ES-I3 (cell line): ENCODE results near the gene LRIT2.
A peak's percentile ranks its signal among the peaks of the same experiment; 100 is the strongest.
"Not testable (repeated sequence)": the region's sequence is repeated elsewhere in the genome, so short reads cannot be mapped to it uniquely, and the experiment has no call there.

Experiments used
- H3K36me3 ChIP-seq: 2 replicates; pipeline ENCODE4 v1.6.1; 2013; ENCODE audit warnings: mild to moderate bottlenecking, low read length, control low read depth, moderate library complexity; ENCODE audit not compliant: insufficient read depth
- H3K4me1 ChIP-seq: 2 replicates; pipeline ENCODE4 v1.6.1; 2013; ENCODE audit warnings: mild to moderate bottlenecking, control low read depth, low read length; ENCODE audit not compliant: insufficient read depth
- H3K9ac ChIP-seq: 2 replicates; pipeline ENCODE4 v1.6.1; 2013; ENCODE audit warnings: low read depth, mild to moderate bottlenecking, low read length, moderate library complexity
- H3K9me3 ChIP-seq: 2 replicates; pipeline ENCODE4 v1.6.1; 2013; ENCODE audit warnings: mild to moderate bottlenecking, low read length, moderate library complexity; ENCODE audit not compliant: control insufficient read depth, insufficient read depth

LRIT2 gene

DNA sequence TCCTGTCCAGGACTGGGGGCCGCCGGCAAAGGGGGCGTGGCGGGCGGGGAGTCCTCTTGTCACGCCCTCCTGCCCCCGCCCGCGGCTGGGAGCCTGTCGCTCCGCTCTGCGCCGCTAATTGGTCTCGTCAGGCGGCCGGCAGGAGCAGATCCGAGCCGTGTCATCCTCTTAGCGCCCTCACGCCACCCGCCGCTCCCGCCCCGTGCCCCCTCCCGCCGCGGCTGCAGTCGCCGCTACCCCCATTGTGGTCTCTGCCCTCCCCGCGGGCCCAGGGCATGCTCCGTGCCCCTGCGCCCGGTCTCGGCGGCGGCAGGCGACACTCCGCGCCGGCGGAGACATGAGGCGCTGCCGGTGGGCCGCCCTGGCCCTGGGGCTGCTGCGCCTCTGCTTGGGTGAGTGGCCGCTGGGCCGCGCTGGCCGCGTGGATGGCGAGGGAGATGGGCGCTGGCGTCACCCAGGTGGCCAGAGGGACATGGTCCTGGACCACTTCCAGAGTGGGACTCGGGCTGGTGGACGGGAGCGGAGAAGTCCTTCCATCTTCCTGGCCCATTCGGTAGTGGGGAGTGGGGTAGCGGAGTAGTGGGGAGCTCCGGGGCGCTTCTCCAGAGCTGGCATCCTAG, 30.8 kb downstream of the LRIT2 start, which contains the start of gene CDHR1:
TSS of gene CDHR1 (plus strand) at position 114 of the 620 bp plus-strand sequence. CDS start at position 338, 224 bp downstream.
- H3K9me3 ChIP-seq = no peaks in the 10 kb centered on the region
- no peaks in the 10 kb centered on the region for H3K4me1 ChIP-seq
- peak within 1 kb of the TSS; percentile 62 for H3K9ac ChIP-seq
- no peaks in the 10 kb centered on the region for H3K36me3 ChIP-seq

DNA sequence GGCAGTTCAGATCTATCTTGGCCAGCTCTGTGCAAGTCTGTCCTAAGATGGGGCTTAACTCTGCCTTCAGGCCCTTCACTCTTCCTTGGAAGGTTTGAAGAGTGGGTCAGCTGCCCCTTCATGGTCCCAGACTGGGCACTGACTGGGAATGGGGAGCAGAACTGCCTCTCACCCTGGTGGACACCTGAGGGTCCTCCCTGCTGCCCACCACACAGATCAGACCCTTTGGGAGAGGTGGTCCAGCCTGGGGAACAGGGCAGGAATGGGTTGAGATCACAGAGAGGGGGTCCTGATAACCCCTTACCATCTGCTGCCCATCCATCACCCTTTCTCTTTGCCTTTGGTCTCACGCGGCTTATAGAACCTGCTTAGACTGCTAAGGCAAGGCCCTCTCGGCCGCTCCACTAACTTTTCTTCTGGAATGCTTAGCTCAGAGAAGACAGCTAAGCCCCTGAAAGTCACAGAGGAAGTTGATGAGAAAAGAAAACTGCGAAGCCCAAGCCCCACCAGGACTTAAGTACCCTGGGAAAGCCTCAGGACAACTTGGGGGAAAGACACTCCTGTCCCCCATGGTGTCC, 31.4 kb downstream of the LRIT2 start:
- Histone ChIP-seq H3K9ac (peak overlapping the region; percentile 62), H3K9me3 (no peaks in the 10 kb centered on the region), H3K4me1 (no peaks in the 10 kb centered on the region), H3K36me3 (no peaks in the 10 kb centered on the region)

DNA sequence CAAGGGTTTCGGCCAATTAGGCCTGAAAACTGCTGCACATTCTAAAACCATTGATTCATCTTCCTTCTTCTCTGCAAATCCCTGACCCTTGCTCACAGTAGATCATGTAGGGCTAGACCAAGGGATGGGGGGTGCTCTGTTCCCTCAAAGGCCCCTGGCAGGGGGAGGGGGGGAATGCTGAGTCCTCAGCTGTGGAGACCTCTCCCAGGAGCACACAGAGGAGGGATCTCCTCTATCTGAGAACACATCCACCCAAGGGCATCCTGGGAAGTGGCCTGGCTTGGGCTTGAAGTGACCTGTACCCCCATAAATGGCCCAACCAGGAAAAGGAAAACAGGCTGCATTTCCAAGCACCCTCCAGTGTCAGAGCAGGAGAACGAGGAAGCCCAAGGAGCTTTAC, 32.0 kb downstream of the LRIT2 start:
- Histone ChIP-seq H3K9ac (no peak overlapping the region), H3K4me1 (no peaks in the 10 kb centered on the region), H3K36me3 (no peaks in the 10 kb centered on the region), H3K9me3 (no peaks in the 10 kb centered on the region)

DNA sequence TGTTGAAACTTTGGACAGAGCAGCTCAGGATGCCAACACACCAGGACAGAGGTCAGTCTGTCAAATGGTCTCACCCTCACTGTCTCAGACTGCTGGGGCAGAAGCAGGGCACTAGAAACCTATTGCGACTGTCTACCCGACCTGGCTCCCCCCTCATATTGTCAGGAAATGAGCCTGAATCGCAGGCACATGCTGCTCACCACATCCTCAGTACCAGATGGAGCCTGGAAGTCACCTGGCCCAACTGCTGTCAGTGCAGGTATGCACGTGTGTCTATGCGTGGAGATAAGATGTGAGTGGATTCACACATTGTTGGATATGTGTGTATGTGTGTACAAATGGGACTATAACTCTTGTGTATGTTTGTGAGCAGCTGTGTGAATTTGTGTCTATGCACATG, 34.2 kb downstream of the LRIT2 start:
- H3K9me3 ChIP-seq = no peaks in the 10 kb centered on the region
- no peaks in the 10 kb centered on the region for H3K4me1 ChIP-seq
- H3K9ac ChIP-seq = no peak overlapping the region
- H3K36me3 ChIP-seq = no peaks in the 10 kb centered on the region

DNA sequence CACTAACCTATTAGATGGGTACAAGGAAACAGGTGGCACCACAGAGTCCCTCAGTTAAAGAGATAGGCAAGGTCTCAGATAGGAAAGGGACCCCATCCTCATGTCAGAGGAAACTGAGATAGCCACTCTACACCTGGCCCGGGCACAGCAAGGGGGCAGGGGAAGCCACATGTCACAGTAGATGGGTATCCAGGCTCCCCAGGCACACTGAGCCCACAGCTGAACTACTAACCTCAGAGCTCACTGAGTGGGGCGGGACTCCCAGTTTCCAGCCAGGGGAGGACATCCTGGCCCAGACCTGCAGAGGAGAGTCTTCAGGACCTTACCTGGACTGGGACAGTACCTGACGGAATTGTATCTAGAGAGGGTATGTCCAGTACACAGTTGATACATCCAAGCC, 34.7 kb downstream of the LRIT2 start:
- Histone ChIP-seq H3K4me1 (no peaks in the 10 kb centered on the region), H3K9me3 (no peaks in the 10 kb centered on the region), H3K9ac (no peak overlapping the region), H3K36me3 (no peaks in the 10 kb centered on the region)

DNA sequence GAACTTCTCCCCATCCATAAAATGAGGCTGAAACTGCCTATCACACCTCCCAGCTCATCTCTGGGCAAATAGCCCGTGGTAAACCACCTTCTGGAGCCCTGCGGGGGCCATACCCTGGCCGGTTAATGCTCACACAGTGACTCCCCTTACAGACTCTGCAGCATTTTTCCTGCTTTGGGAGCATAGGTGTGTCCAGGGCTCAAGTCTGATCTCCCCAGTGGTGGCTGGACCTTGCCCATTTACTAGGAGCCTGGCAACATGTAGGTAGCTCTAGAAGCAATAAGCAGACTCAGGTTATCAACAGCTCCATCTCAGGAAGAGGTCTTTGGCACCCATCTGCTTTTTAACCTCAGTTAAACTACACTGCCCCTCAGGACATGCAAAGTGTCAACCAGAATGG, 36.5 kb downstream of the LRIT2 start:
- no peaks in the 10 kb centered on the region for H3K4me1 ChIP-seq
- H3K9ac ChIP-seq = no peak overlapping the region
- H3K9me3 ChIP-seq = no peaks in the 10 kb centered on the region
- H3K36me3 ChIP-seq = no peaks in the 10 kb centered on the region

DNA sequence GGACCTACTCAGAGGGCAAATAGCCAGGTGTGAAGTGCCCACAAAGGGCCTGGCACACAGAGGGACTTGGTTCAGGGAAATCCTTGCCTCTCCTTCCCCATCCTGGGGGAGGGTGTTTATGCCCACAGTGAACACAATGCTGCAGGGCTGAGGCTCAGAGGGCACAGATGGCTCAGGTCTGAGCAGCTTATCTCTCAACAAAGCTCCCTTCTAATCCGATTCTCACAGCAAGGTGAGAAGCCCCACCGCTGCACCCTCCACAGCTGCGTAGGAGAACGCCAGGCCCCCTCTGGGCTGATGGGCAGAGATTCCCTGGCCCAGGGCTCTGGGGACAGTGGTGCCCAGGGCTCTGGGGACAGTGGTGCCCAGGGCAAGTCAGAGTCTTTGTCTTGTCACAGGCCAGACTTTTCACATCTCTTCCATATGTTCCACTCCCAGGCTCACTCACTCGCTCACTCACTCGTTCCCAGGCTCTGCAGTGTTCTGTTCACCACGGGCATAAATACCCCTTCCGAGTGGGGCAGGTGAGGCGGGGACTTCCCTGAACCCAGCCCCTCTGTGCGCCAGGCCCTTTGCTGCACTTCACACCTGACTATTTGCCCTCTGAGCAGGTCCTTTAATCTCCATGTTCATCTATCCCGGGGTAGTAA, 39.7 kb downstream of the LRIT2 start:
- H3K36me3 ChIP-seq = no peaks in the 10 kb centered on the region
- no peaks in the 10 kb centered on the region for H3K4me1 ChIP-seq
- H3K9ac ChIP-seq = no peak overlapping the region
- peaks cover 7% of the 10 kb centered on the region for H3K9me3 ChIP-seq

DNA sequence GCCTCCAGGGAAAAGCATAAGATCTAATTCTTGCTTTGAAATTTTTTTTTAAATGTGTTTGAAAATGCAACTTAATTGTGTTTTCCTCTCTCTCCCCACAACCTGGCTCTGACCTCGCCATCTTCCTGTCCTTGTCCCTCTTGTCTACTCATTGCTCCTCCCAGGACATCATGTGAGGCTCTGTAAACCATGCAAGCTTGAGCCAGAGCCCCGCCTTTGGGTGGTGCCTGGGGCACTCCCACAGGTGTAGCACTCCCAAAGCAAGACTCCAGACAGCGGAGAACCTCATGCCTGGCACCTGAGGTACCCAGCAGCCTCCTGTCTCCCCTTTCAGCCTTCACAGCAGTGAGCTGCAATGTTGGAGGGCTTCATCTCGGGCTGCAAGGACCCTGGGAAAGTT, 40.8 kb downstream of the LRIT2 start:
- Histone ChIP-seq H3K4me1 (0 out of 2 replicates have a peak, but pooled peaks cover 2% of the 10 kb centered on the region), H3K9me3 (peaks cover 7% of the 10 kb centered on the region), H3K9ac (no peak overlapping the region), H3K36me3 (no peaks in the 10 kb centered on the region)

DNA sequence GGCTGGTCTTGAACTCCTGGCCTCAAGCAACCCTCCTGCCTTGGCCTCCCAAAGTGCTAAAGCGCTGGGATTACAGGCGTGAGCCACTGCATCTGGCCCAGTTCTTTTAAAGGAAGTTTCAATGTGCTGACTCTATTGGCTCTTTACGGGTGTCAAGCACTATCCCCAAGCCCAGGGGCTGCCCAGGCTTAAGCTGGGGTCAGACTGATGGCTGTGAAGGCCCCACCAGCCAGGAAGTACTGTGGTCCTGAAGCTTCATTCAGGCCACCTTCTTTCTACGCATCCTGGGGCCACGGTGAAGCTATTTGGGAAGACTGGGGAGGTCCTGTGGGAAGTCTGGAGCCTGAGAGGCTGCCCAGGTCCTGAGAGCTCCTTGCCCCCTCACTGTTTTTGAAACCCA, 43.7 kb downstream of the LRIT2 start:
- no peak overlapping the region for H3K9ac ChIP-seq
- H3K36me3 ChIP-seq = no peaks in the 10 kb centered on the region
- H3K4me1 ChIP-seq = 0 out of 2 replicates have a peak, but pooled peaks cover 4% of the 10 kb centered on the region
- H3K9me3 ChIP-seq = peaks cover 7% of the 10 kb centered on the region

DNA sequence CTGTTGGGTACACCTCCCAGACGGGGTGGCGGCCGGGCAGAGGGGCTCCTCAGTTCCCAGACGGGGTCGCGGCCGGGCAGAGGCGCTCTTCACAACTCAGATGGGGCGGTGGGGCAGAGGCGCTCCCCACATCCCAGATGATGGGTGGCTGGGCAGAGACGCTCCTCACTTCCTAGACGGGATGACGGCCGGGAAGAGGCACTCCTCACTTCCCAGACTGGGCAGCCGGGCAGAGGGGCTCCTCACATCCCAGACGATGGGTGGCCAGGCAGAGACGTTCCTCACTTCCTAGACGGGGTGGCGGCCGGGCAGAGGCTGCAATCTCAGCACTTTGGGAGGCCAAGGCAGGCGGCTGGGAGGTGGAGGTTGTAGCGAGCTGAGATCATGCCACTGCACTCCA, 45.0 kb downstream of the LRIT2 start:
- not testable (repeated sequence) for H3K9me3 ChIP-seq, H3K4me1 ChIP-seq, H3K9ac ChIP-seq, H3K36me3 ChIP-seq

DNA sequence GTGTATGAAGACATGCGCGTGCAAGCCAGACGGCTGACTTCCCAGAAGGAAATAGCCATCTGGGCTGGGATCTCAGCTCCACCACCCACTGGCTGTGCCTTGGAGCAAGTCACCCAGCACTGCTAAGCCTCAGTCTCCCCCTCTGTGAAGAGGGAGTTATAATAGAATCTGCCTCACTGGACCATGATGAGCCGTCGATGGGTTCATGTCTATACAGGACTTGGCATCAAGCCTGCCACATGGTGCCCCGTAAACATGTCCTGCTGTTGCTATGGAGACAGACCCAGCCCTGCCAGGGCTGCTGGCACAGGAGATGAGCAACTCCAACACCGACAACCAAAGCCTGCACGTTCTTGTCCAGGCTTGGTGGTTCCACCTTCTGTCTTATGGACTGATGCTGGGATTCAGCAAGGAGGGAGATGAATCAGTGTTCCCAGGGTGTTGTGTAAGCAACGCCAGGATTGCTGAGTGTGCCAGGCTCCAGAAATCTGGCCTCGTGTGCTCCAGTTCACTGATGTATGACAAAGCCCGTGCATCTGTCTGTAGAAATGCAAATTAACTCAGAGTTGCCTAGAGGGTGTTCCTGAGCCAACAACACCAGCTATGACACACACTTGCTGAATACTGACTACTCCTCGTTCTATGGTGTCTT, 46.2 kb downstream of the LRIT2 start:
- H3K36me3 ChIP-seq = no peaks in the 10 kb centered on the region
- H3K9me3 ChIP-seq = peaks cover 7% of the 10 kb centered on the region
- H3K4me1 ChIP-seq = 0 out of 2 replicates have a peak, but pooled peaks cover 4% of the 10 kb centered on the region
- no peak overlapping the region for H3K9ac ChIP-seq

DNA sequence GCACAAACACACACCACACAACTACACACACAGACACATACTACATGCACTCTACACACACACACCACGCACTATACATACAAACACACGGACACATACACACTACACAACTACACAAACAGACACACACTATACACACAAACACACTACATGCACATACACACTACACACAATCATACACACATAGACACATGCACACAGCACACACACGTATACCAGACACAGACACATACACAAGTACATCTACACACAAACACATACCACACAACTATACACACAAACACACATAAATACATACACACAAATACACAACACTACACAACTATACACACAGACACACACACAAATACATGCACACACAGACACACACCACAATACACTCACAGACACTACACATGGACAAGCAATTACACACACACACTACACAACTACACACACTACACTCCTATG, 47.2 kb downstream of the LRIT2 start:
- Histone ChIP-seq H3K9me3 (peaks cover 7% of the 10 kb centered on the region), H3K36me3 (no peaks in the 10 kb centered on the region), H3K9ac (no peak overlapping the region), H3K4me1 (0 out of 2 replicates have a peak, but pooled peaks cover 4% of the 10 kb centered on the region)

DNA sequence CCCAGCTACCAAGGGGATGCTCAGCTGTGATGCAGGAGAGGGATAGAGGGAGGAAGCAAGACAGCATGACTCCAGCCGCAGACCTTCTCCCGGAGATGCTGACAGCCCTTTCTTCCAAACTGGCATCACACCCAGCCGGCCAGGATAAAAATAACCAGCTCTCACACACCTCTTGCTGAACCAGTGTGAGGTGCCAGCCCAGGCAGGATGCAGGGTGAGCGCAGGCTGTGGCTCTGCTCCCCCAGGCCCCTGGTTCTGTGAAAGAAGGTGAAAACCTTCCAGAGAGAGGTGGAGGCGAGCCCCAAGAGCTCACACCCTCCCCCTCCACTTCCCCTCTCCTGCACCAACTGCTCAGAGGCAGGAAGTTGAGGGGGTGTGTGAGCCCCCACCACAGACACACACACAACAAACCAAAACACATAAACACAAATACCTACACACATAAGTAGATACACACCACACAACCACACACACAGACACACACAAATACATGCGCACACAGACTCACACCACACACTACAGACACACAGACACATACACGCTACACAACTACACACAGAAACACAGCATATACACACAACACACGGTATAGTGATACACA, 47.7 kb downstream of the LRIT2 start:
- no peaks in the 10 kb centered on the region for H3K36me3 ChIP-seq
- 0 out of 2 replicates have a peak, but pooled peaks cover 4% of the 10 kb centered on the region for H3K4me1 ChIP-seq
- no peak overlapping the region for H3K9ac ChIP-seq
- peaks cover 7% of the 10 kb centered on the region for H3K9me3 ChIP-seq

DNA sequence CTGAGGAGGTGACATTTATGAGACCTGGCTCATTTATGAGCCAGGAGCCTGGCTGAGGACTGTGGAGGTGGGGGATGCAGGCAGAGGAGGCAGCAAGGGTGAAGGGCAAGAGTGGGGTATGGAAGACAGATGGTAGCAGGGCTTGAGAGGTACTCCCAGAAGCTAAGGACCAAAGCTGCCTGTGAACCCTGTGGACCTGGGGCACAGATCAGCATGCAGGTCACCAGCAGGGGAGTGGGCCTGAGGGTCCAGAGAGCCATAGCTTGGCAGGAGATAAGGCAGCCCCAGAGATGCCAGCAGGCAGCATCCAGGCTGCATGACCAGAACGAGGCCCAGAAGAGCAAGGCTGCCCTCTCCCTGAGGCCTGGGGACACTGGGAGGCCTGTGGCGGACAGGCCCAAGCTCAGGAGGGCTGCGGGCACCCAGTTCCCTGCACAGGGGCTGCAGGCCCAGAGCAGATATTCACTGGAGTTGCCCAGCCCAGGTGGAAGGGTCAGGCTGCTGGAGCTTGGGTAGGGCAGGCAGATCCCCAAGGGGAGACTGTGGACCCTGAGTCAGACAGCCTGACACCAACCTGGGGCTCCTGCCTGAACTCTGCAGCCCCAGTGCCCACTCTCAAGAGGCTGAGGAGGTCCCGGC, 48.4 kb downstream of the LRIT2 start:
- Histone ChIP-seq H3K9ac (no peak overlapping the region), H3K4me1 (0 out of 2 replicates have a peak, but pooled peaks cover 4% of the 10 kb centered on the region), H3K9me3 (peaks cover 7% of the 10 kb centered on the region), H3K36me3 (no peaks in the 10 kb centered on the region)
